ENCODE measurements around the gene IGF2. TPM values are rescaled to one million over a fixed set of nuclear protein-coding genes. Genes with fewer than 3 reads are reported as not detected.

IGF2 gene
- total and polyA plus RNA-seq, 2 of the 8 experiments (the other 6 are each of a cell fraction or from before 2014, with no cell fraction given) = 0.74 to 1.5 TPM

DNA sequence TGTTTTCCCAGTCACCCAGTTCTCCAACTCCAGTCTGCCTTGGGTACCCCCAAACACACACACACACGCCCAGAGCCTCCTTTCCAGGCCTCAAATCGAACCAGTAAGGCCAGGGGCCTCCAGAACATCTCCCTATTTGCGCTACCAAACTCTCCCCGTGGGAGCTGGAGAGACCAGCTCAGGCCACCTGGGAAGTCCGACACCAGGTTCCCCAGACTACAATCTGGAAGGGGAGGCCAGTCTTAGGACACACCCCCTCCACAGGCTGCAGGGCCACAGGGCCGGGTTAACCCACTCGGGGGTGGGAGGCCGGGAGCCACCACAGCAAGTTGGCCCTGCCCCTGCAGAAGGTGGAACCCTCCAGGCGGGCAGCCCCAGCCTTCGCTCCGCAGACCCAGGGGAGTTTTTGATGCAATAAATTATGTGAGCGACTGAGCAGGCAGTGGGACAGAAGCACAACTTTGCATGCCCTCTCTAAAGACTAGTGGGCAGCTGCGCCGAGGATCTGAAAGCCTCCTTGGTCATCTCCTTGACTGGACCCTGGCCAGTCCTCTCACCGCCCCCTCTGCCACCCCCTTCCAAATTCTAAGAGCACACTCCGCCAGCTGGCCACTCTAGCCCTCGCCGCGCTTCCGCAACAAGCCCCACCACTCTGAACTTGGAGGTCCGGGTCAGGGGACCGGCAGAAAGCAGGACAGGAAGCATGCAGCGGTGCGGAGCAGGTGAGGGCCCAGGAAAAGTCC is 2.8 kb downstream of the IGF2 start:
- POLR2A ChIA-PET (ENCODE audit: partially characterized antibody) = interaction anchor here (0.9 kb wide), 2 partner anchors 9 to 40 kb away, joined by 3 to 5 read pairs; no protein-coding TSS in a partner anchor
- H3K14ac ChIP-seq (ENCODE audit: insufficient read length) = no peak overlapping the region
- no peak overlapping the region for H2BK5ac ChIP-seq (ENCODE audit: low read depth, low read length)
- H2AFZ ChIP-seq (ENCODE audit: low read length) = no peak overlapping the region
- H3K18ac ChIP-seq (ENCODE audit: extremely low read depth, low read length) = no peak overlapping the region; the same call in 1 of the 2 replicates
- no peaks in the 10 kb centered on the region for H3K79me2 ChIP-seq (ENCODE audit: control insufficient read depth in 1 of 2, insufficient read depth in 2 of 2, low read length in 2 of 2)
- H3K9ac ChIP-seq (replicated peaks in 1 of 4; ENCODE audit: extremely low read depth in 1 of 4, low read depth in 3 of 4, low read length in 3 of 4) = no peak overlapping the region
- no peak overlapping the region for H3K56ac ChIP-seq (replicated peaks; ENCODE audit: insufficient read length, low read depth, low read length)
- H3K36me3 ChIP-seq (ENCODE audit: control insufficient read depth in 2 of 4, insufficient read depth in 4 of 4, low read length in 3 of 4) = peaks cover 0 to 3% (median 0%) of the 10 kb centered on the region in 4 experiments; a peak in 1 of 8 replicates
- FAIRE-seq (no peak), DNase-seq (ENCODE audit: low read depth in 1 of 2, low spot score in 2 of 2) (no peak)
- H3K79me1 ChIP-seq (ENCODE audit: low read depth, low read length) = no peaks in the 10 kb centered on the region
- CTCF ChIA-PET (ENCODE audit: partially characterized antibody) = interaction anchor here (0.6 to 12.3 kb wide), 14 partner anchors 14 to 303 kb away, joined by 3 to 170 read pairs (median 4); no protein-coding TSS in a partner anchor
- 58% methylated on average over 20 of the region's 24 CpGs; no CpG with 5 or more reads in 1 of the 2 experiments for WGBS, 2 experiments (ENCODE audit: extremely low coverage in 1 of 2, insufficient coverage in 1 of 2, insufficient read length in 1 of 2, insufficient replicate concordance in 2 of 2, low coverage in 1 of 2, low lambda C conversion rate in 2 of 2, missing lambda C conversion rate in 1 of 2)
- no peak overlapping the region for H2BK12ac ChIP-seq (ENCODE audit: low read depth, low read length)
- H3K23ac ChIP-seq (ENCODE audit: insufficient read length) = no peak overlapping the region
- no peak overlapping the region for H2BK20ac ChIP-seq (ENCODE audit: low read length)
- H2BK15ac ChIP-seq (ENCODE audit: low read length) = no peak overlapping the region
- no peak overlapping the region for H4K91ac ChIP-seq (replicated peaks; ENCODE audit: insufficient read length, low read length)
- no peak overlapping the region for H3K4ac ChIP-seq (replicated peaks; ENCODE audit: insufficient read length, low read depth, low read length)
- H3K27ac ChIP-seq (ENCODE audit: low read depth, low read length) = no peak overlapping the region
- H3K4me2 ChIP-seq (ENCODE audit: insufficient read depth in 1 of 2, low read depth in 2 of 2, low read length in 2 of 2) = peak overlapping the region; percentile 54 to 87
- peaks cover 17% of the 10 kb centered on the region; the same call in 1 of the 2 replicates for H3K23me2 ChIP-seq (ENCODE audit: low read depth, low read length)
- H4K8ac ChIP-seq (ENCODE audit: extremely low read depth, insufficient read depth, low read length) = 0 out of 2 replicates have a peak overlapping the region, but pooled peaks have one; percentile 14
- peaks cover 0 to 12% (median 7%) of the 10 kb centered on the region in 4 experiments; a peak in 6 of 7 replicates for H3K4me1 ChIP-seq (replicated peaks in 1 of 4; ENCODE audit: control insufficient read depth in 3 of 4, insufficient read depth in 4 of 4, low read length in 3 of 4)
- H3K4me3 ChIP-seq (ENCODE audit: extremely low read depth in 1 of 4, insufficient read depth in 2 of 4, low read depth in 3 of 4, low read length in 4 of 4) = peak overlapping the region in 1 of 4 experiments; percentile 65; a peak in 2 of 8 replicates
- H2AK5ac ChIP-seq (ENCODE audit: low read depth, low read length) = no peak overlapping the region
- TF ChIP-seq RNF2 (IDR thresholded peaks at IDR 0.05; ENCODE audit: borderline replicate concordance, low read depth, low read length, missing control alignments, poor library complexity, severe bottlenecking) (peak; percentile 47), POLR2AphosphoS5 (IDR thresholded peaks at IDR 0.05; ENCODE audit: low read depth, low read length) (no peak)
- H4K20me1 ChIP-seq (replicated peaks in 1 of 2; ENCODE audit: control insufficient read depth in 1 of 2, insufficient read depth in 2 of 2, low read length in 2 of 2) = peaks cover 7 to 10% of the 10 kb centered on the region in 2 experiments
- peaks cover 43 to 80% (median 65%) of the 10 kb centered on the region in 4 experiments for H3K27me3 ChIP-seq (replicated peaks in 1 of 4; ENCODE audit: control insufficient read depth in 3 of 4, extremely low read depth in 1 of 4, insufficient read depth in 3 of 4, low read length in 3 of 4)
- H2BK120ac ChIP-seq (replicated peaks; ENCODE audit: low read depth, low read length) = no peak overlapping the region
- no peak overlapping the region for H4K5ac ChIP-seq (ENCODE audit: insufficient read length, low read depth, low read length)
- no peaks in the 10 kb centered on the region; a peak in 1 of 4 replicates for H3K9me3 ChIP-seq (ENCODE audit: insufficient read depth in 2 of 2, low read depth in 1 of 2, low read length in 1 of 2)

Measured in H1 (cell line).